COR-L47 (cell line): ENCODE measurements around the gene GRID1.
"Not testable (repeated sequence)": the region's sequence is repeated elsewhere in the genome, so short reads cannot be mapped to it uniquely, and the experiment has no call there.

Source experiments
- DNase-seq: peaks from one replicate; lab custom pipeline; 2025; lab: John Stamatoyannopoulos, UW

The GRID1 gene

DNA sequence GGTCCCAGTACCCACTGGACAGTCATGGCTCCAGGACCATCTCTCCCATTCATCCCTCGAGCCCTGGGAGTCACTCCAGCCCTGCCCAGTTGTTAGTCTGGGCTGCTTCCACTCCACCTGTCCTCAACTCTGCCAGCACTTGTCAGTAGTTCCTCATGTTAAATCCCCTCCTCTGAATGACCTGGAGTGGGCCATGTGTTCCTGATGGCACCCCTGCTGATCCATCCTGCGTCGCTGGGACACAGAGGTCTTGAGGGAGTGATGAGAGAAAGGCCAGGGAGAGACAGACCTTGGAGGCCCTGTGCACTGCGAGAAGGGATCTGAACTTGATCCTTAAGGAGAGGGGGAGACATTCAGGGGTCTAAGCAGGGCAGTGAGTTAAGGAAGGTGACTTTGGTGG is 174.9 kb downstream of the GRID1 start:
- no peak for DNase-seq

DNA sequence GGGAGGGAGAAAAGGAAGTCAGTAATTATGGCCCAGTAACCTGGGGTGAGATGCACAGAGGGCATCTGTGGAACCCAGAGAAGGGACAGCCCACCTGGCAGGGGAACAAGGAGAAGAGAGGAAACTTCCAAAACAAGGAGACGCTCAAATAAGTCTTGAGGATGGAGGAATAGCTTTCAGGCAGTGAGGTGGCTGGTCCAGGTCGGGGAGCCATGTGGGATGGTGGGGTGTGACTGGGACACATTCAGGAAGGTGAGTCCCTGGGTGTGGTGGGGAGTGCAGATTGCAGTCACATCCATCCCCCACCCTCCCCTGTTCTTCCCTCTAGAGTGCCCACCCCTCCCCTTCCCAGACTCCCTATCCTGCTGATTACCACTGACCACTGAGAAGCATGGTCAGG is 175.4 kb downstream of the GRID1 start:
- DNase-seq = no peak

DNA sequence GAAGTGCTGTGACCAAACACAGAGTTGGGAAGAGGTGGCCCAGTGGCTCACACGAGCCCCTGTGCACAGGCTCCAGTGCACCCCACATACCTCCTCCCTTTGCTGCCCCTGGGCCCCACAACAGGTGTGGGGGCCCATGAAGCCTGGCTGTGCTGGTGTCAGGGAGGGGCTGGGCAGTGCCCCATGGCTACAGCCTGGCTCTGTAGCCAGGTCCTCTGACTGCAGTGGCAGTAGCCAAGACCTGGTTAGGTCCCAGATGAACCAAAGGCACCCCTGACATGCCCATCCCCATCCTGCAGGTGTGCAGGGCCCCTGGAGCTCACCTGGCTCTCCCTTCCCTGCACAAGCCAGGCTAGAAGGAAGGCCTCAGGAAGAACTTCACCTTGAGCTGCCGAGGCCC is 176.3 kb downstream of the GRID1 start:
- no peak for DNase-seq

DNA sequence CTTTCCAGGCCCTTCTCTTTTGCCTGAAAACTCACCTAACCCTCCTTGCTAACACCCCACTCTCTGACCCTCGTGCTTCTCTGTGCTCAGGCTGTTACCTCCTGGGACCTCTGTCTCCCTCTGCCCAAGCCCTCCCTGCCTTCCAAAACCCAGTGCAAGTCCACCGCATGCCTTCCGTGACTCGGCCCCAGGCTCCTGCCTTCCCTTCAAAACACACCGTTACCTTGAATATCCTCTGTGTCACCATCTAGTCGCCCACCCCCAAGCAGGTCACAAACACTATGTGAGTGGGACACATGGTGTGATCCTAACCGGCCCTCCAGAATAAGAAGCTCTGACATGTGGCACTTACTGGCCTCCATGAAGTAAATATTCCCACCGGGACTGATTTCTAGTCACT is 176.7 kb downstream of the GRID1 start:
- no peak for DNase-seq

DNA sequence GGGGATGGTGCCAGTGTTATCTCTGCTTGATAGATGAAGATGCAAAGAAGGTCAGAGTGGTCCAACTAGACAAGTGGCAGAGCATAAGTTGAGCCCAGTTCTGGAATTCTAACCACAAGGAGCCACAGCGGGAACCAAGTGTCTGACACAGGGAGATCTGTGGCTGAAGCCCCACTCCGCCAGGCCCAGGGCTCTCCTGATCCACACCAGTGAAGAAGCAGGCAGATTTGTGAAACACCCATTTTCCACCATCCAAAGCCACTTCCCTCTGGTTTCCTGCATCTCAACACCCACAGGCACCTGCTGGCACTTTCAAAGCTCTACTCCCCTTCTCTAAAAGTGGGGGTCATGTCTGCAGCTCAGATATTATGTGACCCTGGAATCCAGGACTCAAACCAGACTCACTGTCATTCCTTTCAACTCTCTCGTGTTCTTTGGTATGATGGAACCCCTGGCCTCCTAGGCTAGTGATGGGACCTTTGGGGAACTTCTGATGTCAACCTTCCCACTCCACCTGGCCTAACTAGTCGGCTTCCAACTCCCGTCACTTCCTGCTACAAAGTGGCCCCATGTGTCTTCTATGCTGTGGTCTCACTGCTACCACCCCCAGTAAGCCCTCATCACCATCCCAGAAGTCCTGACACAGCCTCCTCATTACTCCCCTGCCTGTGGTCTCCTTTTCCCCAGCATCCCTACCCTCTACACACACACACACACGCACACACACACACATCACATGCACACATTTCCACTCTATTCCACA is 177.6 kb downstream of the GRID1 start:
- DNase-seq = no peak

DNA sequence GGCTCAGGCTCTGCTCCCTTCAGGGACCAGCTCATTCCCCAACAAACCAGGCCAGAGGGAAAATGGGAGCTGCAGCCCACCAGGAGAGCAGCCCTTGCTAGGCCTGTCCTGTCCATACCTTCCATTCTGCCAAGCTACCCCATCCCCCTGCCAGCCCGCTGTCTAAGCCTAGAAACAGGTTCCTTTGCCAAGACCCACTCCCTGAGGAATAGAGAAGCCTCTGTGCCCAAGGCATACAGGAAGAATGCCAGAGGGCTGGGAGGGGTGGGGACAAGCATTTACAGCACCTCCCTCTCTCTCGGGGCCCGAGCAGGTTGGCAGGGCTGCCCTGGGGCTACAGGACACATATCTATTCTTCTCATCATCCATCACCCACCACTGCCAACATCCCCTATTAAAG is 178.3 kb downstream of the GRID1 start:
- DNase-seq = no peak

DNA sequence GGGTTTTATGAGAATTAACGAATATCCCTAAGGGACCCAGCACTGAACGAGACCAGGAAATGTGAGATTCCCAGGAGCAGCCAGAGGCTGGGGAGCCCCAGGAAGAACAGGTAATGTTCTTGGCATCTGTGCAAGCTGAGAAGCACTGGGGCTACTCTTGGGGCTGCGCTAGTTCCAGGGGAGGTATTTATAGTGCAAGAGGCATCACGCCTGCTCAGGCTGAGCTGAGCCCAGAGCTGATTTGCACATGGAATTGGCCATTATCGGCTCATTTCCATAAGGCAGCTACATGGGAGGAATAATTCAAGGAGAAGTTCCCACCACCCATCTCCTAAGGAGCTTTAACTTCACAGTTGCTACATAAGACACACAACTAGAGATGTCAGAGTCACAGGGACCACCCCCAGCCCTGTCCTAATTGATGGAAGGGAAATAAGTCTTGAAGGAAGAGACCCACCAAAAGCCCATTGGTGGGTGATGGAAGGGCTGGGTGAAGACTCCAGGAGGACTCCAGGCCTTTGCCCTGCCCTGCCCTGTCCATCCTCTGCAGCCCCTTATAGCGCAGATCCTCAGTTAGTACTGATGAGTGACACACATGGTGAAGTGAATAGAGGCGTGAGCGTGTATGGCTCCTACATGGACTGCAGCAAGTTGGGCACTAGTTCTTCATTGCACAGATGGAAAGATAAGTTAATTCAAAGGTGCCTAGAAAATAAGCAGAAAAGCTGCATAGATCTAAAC is 178.9 kb downstream of the GRID1 start:
- DNase-seq = no peak

DNA sequence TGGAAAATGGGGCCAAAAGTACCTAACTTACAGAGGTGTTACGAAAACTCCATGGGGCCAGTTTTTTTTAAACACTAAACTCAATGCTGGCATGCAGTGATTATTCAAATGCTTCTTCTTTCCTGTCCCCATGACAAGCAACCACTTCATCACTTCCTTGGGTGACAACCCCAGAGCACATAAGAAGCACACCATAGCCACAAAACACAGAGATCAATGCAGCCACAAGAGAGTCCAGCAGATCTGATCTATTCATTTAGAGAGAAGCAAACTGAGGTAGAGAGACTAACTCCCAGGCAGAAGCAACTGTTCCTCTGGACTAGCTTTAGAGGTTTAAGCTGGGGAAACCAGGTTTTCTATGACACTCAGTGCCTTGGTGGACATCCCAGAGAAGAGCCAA is 180.0 kb downstream of the GRID1 start:
- DNase-seq = no peak

DNA sequence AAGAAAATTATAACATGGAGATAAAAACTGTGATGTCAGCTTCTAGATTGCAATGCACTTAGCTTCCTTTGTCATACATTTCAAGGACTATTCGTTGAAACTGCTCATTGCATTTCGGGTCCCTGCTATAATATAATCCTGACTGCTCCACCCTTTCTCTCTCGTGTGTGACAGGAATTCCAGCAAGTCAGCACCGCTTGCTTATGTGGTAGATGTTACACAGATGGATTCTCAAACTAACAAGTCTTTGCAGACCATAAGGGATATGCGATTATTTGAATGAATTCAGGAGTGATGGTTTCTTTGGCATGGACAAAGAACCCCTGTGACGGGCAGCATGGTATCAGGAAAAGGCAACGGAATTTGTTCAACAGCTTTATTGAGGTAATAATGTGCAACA is 184.0 kb downstream of the GRID1 start:
- no peak for DNase-seq

DNA sequence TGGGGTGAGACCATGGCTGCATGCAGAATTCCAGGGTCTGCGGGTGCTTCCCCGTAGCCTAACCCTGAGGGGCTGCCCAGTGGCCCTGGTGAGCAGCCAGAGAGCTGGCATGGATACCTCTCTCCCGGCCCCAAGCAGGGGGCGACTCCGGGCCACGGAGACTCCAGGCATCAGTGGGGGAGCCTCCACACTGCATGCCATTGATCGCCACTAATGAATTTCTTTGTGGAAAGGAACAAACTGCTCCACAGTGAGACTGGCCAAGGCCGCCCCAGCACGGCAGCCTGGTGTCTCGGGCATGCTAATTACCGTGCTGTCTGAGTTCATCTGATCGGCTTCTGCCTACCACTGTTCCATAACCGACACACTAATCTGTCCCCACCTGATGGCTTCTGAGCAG is 184.4 kb downstream of the GRID1 start:
- no peak for DNase-seq

DNA sequence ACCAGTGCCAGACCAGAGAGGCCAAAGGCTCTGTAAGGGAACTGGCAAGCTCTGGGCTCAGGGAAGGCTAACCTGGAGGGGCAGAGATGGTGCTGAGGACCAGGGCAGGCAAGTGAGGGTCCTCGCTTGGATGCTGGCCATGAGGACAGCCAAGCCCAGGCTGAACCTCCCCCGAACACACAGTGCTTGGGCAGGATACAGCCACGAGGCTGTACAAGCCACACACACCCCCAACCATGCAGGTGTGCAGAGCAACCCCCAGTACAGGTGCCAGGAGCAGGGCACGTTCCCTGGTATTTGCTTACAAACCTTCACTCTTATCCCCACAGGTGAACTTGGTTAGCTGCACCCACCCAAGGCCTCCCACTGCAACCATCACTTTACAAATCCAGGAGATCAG is 185.7 kb downstream of the GRID1 start:
- DNase-seq = no peak

DNA sequence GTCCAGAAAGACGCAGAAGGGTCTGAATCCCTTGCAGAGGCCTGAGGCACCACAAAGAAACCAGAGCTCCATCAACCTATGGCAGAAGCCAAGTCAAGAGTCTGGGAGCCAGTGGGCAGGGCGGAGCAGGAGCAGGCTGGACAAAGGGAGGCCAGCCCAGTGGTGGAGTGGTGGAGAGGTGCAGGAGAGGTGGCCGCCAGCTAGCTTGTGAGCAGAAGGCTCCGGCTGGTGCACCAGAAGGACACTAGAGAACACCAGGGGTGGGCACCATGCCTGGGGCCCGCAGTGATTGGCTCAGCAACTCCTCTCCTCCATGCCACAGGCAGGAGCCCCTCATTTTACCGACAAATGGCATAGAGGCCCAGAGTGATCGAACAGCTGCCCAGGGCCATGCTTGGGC is 186.6 kb downstream of the GRID1 start:
- no peak for DNase-seq

DNA sequence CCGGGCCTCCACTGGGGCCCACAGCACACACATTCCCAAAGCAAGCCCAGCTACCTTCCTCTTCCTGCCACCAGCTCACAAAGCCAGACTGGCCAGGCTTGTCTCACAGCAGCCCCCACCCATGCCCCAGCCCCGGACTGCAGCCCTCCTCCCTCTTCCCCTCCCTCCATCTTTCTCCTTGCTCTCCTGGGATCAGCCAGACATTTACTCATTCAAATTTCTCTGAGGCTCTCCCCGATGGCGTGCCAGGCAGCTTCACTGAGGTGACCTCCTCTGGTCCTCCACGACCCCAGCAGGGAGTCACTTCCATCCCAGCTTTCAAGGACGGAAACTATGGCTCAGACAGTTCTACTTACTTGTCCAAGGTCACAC is 187.5 kb downstream of the GRID1 start:
- no peak for DNase-seq

DNA sequence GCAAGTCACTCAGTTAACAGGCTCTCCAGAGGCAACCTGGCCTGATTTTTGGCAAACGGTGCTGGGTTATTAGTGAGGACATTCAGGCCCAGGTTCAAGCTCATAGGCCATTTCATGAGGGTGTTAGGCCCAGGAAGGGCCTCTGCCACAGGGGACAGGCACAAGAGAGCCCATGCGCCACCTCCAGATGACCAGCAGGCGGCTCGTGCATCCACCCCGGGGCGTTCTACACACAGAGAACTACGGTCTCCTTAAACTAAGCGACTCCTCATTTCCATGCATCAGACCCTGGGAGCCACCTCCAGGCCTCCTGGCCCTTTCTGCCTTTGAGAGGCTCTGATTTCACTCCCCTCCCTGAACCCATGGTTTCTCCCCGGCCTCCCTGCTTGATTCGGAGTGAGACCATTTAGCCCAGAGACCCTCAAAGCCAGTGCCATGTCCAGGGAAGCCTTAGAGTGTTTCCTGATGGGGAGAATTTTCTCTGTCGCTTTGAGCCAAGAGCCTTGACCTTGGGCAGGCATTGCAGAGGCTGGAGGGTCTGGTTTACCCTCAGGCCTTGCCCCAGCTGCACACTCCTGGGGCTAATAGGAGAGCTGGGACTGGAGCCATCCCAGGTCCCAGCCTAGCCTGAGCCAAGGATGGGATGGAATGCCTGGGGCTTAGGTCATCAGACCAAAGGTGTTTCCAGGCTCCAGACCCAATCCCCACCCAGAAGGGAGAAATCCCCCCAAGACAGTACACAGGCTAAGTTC is 188.0 kb downstream of the GRID1 start:
- DNase-seq = no peak

DNA sequence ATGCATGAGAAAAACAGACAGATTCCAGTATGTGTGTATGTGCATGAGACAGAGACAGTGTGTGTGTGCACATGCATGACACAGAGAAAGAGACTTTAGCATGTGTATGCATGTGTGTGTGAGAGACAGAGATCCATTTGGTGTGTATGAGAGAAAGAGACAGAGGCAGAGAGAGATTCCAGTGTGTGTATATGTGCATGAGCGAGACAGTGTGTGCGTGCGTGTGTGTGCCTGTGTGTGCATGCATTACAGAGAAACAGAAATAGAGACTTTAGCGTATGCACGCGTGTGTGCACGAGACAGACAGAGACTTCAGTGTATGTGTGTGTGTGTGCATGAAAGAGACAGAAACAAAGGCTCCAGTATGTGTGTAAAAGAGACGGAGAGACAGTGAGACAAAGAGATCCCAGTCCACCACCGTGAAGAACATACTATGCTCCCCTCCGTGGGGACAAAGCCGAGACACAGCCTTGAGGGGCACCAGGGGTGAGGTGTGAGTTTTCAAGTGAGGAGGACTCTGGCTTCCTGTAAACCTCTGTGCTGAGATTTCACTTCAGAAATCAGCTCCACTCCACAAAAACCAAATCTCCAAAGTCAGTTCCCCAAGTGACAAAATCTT is 188.9 kb downstream of the GRID1 start:
- no peak for DNase-seq

DNA sequence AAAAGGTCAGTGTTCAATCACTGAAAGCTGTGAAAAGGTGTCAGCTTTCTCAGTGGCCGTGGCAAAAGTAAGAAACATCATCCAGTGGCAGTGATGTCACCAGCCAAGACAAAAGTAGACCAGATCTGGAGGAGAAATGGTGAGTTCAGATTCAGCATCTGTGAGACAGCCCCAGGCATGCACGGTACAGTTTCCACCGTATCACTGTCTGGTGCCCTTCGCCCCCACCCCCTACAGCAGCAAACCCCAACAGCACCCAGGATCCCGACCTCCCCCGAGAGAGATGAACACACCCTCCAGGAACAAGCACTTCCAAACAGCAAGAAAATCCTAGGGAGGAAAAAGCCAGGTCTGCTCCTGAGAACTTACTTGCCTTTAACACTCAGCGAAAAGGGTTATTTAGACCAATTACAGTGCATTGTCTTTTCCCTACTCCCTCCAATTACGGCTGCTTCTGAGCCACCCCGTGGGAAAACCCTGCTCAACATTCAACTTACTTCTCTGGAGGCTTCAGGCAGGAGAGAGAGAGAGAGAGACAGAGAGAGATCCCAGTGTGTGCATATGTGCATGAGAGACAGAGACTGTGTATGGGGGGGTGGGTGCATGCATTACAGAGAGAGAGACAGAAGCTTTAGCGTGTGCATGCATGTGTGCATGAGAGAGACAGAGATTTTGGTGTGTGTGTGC is 189.6 kb downstream of the GRID1 start:
- no peak for DNase-seq

DNA sequence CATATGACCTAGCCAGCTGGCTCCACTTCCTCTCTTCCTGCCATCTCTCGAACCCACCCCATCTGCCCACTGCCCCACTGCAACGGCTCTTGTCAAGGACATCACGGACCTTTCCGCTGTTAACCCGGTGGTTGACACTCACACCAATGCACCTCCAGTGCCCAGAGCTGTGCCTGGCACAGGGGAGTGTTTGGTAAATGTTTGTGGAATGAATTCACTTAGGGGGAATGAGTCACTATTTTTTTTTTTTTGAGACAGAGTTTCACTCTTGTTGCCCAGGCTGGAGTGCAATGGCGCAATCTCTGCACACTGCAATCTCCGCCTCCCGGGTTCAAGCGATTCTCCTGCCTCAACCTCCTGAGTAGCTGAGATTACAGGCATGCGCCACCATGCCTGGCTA is 191.1 kb downstream of the GRID1 start:
- not testable (repeated sequence) for DNase-seq

DNA sequence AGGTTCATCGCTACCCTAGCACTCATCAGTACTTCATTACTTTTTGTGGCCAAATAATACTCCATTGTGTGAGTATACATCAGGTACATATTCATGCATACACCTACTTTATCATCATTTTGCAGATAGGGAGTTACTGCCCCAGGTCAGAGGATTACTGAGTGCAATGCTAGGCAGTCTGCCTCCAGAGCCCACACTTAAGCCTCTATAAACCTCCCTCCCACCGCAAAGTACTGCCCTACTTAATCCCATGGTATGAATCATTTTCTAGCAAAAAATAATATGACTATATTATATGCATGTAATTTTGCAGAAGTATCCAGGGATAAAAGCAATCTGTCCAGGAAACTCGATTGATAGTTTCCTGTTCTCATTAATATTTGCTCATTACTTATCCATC is 194.3 kb downstream of the GRID1 start:
- no peak for DNase-seq

DNA sequence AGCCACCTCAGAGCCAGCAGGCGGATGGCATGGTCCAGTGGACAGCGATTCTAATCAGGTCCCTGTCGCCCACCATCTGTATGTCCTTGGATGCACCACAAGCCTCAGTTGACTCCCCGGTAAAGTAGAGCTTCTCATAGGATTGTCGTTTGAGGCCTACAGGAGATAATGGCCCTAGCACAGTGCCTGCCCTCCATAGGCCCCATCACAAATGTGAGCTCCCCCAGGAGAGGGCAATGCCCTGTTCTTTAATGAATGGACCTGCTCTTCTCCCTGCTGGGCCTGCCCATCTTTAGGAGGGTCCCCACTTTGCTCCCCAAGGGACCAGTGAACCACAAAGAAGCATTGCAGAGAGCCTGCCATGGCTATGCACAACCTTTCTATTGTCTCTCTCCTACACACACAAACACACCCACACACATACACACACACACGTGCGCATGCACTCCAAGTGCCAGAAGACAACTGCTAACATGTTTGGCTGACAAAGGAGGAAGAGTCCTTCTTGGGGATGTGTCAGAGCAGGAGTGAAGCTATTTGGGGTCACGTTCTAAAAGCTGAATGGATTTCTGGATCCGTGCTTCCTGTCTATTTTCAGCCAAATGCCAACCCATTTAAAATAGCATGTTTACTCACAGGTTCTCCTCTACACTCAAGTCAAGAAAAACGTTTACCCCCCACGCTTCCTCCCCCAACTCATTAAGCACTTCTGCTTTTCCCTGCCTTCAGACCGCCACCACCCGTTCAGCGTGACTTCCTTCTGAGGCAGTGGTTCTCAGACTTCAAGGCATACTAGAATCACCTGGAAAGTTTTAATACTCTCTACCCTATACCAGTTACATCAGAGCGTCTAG is 196.1 kb downstream of the GRID1 start:
- DNase-seq = no peak

DNA sequence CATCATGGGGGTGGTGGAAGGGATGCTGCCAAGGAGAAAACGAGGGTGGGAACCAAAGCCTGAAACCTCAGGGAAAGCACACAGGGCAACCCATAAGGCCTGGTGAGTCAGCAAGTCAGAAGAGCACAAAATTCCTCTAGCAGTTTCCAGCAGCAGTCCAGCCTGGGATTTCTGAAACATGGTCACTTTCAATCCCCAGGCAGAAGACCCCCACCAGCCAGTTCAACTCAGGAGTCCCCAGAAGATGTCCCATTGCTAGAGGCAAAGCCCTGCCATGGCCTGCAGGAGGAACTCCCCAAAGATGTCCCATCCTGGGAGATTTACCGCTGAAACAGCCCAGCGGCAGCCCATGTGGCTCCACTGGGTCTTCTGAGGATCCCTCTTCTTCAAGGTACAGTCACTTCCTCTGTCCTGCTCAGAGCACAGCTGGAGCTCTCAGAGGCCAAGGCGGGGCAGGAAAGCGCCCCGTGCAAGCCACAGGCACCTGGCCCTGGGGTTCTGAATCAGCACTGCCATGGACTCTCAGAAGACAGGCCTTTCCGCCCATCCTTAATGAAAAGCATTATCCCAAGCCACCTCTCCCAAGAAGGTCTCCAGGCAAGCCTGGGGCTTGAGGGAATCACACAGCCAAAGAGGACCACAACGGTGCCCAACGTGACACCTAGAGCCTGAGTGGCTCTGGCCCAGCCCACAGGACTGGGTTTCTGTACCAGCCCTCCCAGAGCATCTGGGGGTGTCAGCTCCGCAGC is 196.9 kb downstream of the GRID1 start:
- no peak for DNase-seq
